Neural cell (in vitro differentiated cells): ENCODE results near the gene HDAC11.

ENCODE experiments used
- CTCF ChIP-seq: fragments of 450-650 bp; IDR thresholded peaks from 2 replicates; pipeline ENCODE4 v1.5.1; 2014; ENCODE audit warnings: antibody characterized with exemption, mild to moderate bottlenecking, moderate library complexity; ENCODE audit not compliant: poor library complexity, severe bottlenecking
- EP300 ChIP-seq: fragments of 450-650 bp; conservative IDR thresholded peaks from 2 replicates; pipeline ENCODE4 v1.6.1; 2014; ENCODE audit warnings: antibody characterized with exemption, mild to moderate bottlenecking, moderate library complexity; ENCODE audit not compliant: poor library complexity, severe bottlenecking
- EZH2 ChIP-seq: fragments of 200-600, 300-800 bp; shearing (Covaris generic), sonication (generic); IDR thresholded peaks from 2 replicates; pipeline ENCODE4 v1.6.1; 2014; ENCODE audit warnings: antibody characterized with exemption, low read length, borderline replicate concordance, mild to moderate bottlenecking; ENCODE audit not compliant: insufficient read depth, poor library complexity, severe bottlenecking
- POLR2AphosphoS5 ChIP-seq: IDR thresholded peaks from 2 replicates; pipeline ENCODE4 v1.6.1; 2012
- RAD21 ChIP-seq: fragments of 450-650 bp; conservative IDR thresholded peaks from 2 replicates; pipeline ENCODE4 v1.6.1; 2014; ENCODE audit warnings: antibody characterized with exemption, mild to moderate bottlenecking, moderate library complexity
- REST ChIP-seq: IDR thresholded peaks from 2 replicates; pipeline ENCODE4 v1.6.1; 2012; ENCODE audit warnings: borderline replicate concordance

GRCh38 chr3:13432093-13432492 is 48.0 kb upstream of the HDAC11 start:
- TF ChIP-seq REST (no peak), EZH2 (no peak), POLR2AphosphoS5 (no peak), CTCF (no peak), RAD21 (no peak), EP300 (no peak)
